ENCODE measurements around the gene RASL11B.

- no peak for TF ChIP-seq POLR2A (IDR thresholded peaks at IDR 0.05)
- TF ChIP-seq, protein P1, sequence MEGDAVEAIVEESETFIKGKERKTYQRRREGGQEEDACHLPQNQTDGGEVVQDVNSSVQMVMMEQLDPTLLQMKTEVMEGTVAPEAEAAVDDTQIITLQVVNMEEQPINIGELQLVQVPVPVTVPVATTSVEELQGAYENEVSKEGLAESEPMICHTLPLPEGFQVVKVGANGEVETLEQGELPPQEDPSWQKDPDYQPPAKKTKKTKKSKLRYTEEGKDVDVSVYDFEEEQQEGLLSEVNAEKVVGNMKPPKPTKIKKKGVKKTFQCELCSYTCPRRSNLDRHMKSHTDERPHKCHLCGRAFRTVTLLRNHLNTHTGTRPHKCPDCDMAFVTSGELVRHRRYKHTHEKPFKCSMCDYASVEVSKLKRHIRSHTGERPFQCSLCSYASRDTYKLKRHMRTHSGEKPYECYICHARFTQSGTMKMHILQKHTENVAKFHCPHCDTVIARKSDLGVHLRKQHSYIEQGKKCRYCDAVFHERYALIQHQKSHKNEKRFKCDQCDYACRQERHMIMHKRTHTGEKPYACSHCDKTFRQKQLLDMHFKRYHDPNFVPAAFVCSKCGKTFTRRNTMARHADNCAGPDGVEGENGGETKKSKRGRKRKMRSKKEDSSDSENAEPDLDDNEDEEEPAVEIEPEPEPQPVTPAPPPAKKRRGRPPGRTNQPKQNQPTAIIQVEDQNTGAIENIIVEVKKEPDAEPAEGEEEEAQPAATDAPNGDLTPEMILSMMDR (IDR thresholded peaks at IDR 0.05), result no peak
Measured at GRCh38 chr4:52861171-52861823, 820 bp upstream of the RASL11B start.

All from Peyer's patch (tissue), 4 donors.